NCI-H2196 (cell line): ENCODE data around the gene KLHL35.
"Not testable (repeated sequence)": the region's sequence is repeated elsewhere in the genome, so short reads cannot be mapped to it uniquely, and the experiment has no call there.

Experiments used
- DNase-seq: peaks from one replicate; lab custom pipeline; 2025; ENCODE audit not compliant: unreplicated experiment; lab: John Stamatoyannopoulos, UW

KLHL35 gene

GRCh38 chr11:75394085-75394840 lies 38.7 kb downstream of the KLHL35 start:
- no peak for DNase-seq

GRCh38 chr11:75389925-75390324 lies 43.1 kb downstream of the KLHL35 start:
- no peak for DNase-seq

GRCh38 chr11:75389276-75389605 lies 43.8 kb downstream of the KLHL35 start:
- no peak for DNase-seq

GRCh38 chr11:75388386-75389275 lies 44.4 kb downstream of the KLHL35 start:
- DNase-seq: peak; percentile 91

GRCh38 chr11:75387736-75388294 lies 45.2 kb downstream of the KLHL35 start:
- no peak for DNase-seq

GRCh38 chr11:75386942-75387630 lies 45.9 kb downstream of the KLHL35 start:
- no peak for DNase-seq

- DNase-seq: peak; percentile 90
Measured at GRCh38 chr11:75384438-75385080, 48.4 kb downstream of the KLHL35 start.

GRCh38 chr11:75383246-75383645 lies 49.8 kb downstream of the KLHL35 start:
- DNase-seq: no peak

GRCh38 chr11:75380716-75381420 lies 52.1 kb downstream of the KLHL35 start:
- no peak for DNase-seq

GRCh38 chr11:75380245-75380644 lies 52.8 kb downstream of the KLHL35 start:
- no peak for DNase-seq

- not testable (repeated sequence) for DNase-seq
Measured at GRCh38 chr11:75378776-75379175, 54.2 kb downstream of the KLHL35 start.

- DNase-seq: no peak
Measured at GRCh38 chr11:75376175-75376574, 56.8 kb downstream of the KLHL35 start.

- DNase-seq: no peak
Measured at GRCh38 chr11:75375626-75376025, 57.4 kb downstream of the KLHL35 start.

GRCh38 chr11:75374646-75375045 lies 58.4 kb downstream of the KLHL35 start:
- DNase-seq: no peak

GRCh38 chr11:75373201-75373600 lies 59.8 kb downstream of the KLHL35 start:
- DNase-seq: no peak
